H9 (cell line): Measurements from ENCODE around the gene OR2AT4. TPM values are rescaled to one million over a fixed set of nuclear protein-coding genes. Genes with fewer than 3 reads are reported as not detected.

Experiments used
- DNase-seq: peaks from one replicate; pipeline ENCODE4 v3.0.0-alpha.2; 2017
- H2AFZ ChIP-seq: one replicate; pipeline ENCODE4 v1.6.1; 2013; ENCODE audit warnings: mild to moderate bottlenecking, low read length, control low read depth, moderate library complexity
- H2AK5ac ChIP-seq: 2 replicates; pipeline ENCODE4 v1.6.1; 2013; ENCODE audit warnings: low read length, control low read depth, mixed read lengths; ENCODE audit not compliant: insufficient read length
- H2BK120ac ChIP-seq: one replicate; pipeline ENCODE4 v1.6.1; 2013; ENCODE audit warnings: low read depth, mild to moderate bottlenecking, low read length, control low read depth, inconsistent platforms; ENCODE audit not compliant: poor library complexity, severe bottlenecking
- H2BK12ac ChIP-seq: 2 replicates; pipeline ENCODE4 v1.6.1; 2013; ENCODE audit warnings: low read length, control low read depth, mixed read lengths, low read depth; ENCODE audit not compliant: insufficient read length
- H2BK15ac ChIP-seq: 2 replicates; pipeline ENCODE4 v1.6.1; 2013; ENCODE audit warnings: low read depth, low read length, control low read depth
- H2BK20ac ChIP-seq: one replicate; pipeline ENCODE4 v1.6.1; 2013; ENCODE audit warnings: low read depth, mild to moderate bottlenecking, low read length, control low read depth, inconsistent platforms; ENCODE audit not compliant: poor library complexity, severe bottlenecking
- H2BK5ac ChIP-seq: 2 replicates; pipeline ENCODE4 v1.6.1; 2013; ENCODE audit warnings: low read length, control low read depth, mixed read lengths; ENCODE audit not compliant: insufficient read length
- H3K14ac ChIP-seq: 2 replicates; pipeline ENCODE4 v1.6.1; 2013; ENCODE audit warnings: low read length, control low read depth; ENCODE audit not compliant: insufficient read depth
- H3K18ac ChIP-seq: 2 replicates; pipeline ENCODE4 v1.6.1; 2013; ENCODE audit warnings: low read depth, mild to moderate bottlenecking, mixed read lengths, low read length, control low read depth; ENCODE audit not compliant: insufficient read length
- H3K23ac ChIP-seq: 2 replicates; pipeline ENCODE4 v1.6.1; 2013; ENCODE audit warnings: low read length, control low read depth, mixed read lengths, low read depth; ENCODE audit not compliant: insufficient read length
- H3K23me2 ChIP-seq: 2 replicates; pipeline ENCODE4 v1.6.1; 2013; ENCODE audit warnings: low read depth, mild to moderate bottlenecking, mixed read lengths, low read length, control low read depth; ENCODE audit not compliant: insufficient read length, poor library complexity, severe bottlenecking
- H3K27ac ChIP-seq: 2 replicates; pipeline ENCODE4 v1.5.1; 2013; ENCODE audit warnings: low read length, control low read depth, mixed read lengths, low read depth; ENCODE audit not compliant: insufficient read length
- H3K27me3 ChIP-seq: 2 replicates; pipeline ENCODE4 v1.6.1; 2013; ENCODE audit warnings: low read length, control low read depth, inconsistent platforms; ENCODE audit not compliant: insufficient read depth
- H3K4ac ChIP-seq: 2 replicates; pipeline ENCODE4 v1.6.1; 2013; ENCODE audit warnings: low read depth, mild to moderate bottlenecking, control low read depth, inconsistent platforms, low read length, moderate library complexity
- H3K4me1 ChIP-seq: 2 replicates; pipeline ENCODE4 v1.6.1; 2013; ENCODE audit warnings: low read length, control low read depth, inconsistent platforms; ENCODE audit not compliant: insufficient read depth
- H3K4me2 ChIP-seq: 2 replicates; pipeline ENCODE4 v1.6.1; 2013; ENCODE audit warnings: low read length, control low read depth, mixed read lengths; ENCODE audit not compliant: insufficient read length, insufficient read depth
- H3K56ac ChIP-seq: 2 replicates; pipeline ENCODE4 v1.6.1; 2013; ENCODE audit warnings: low read depth, mild to moderate bottlenecking, mixed read lengths, low read length, control low read depth; ENCODE audit not compliant: insufficient read length
- H3K79me1 ChIP-seq: 2 replicates; pipeline ENCODE4 v1.6.1; 2013; ENCODE audit warnings: low read depth, mild to moderate bottlenecking, moderate library complexity, low read length, control low read depth, inconsistent platforms; ENCODE audit not compliant: insufficient read depth, poor library complexity, severe bottlenecking
- H3K79me2 ChIP-seq: 2 replicates; pipeline ENCODE4 v1.6.1; 2013; ENCODE audit warnings: low read length, control low read depth, inconsistent platforms; ENCODE audit not compliant: insufficient read depth
- H3K9ac ChIP-seq: 2 replicates; pipeline ENCODE4 v1.6.1; 2013; ENCODE audit warnings: low read length, control low read depth, mixed read lengths; ENCODE audit not compliant: insufficient read length; ENCODE audit errors: extremely low read depth
- H3K9me3 ChIP-seq: one replicate; pipeline ENCODE4 v1.6.1; 2013; ENCODE audit warnings: low read depth, low read length, inconsistent platforms; ENCODE audit not compliant: control insufficient read depth
- H3T11ph ChIP-seq: one replicate; pipeline ENCODE4 v1.6.1; 2013; ENCODE audit warnings: mild to moderate bottlenecking, low read length, control low read depth, inconsistent platforms
- H4K20me1 ChIP-seq: one replicate; pipeline ENCODE4 v1.6.1; 2013; ENCODE audit not compliant: control insufficient read depth, insufficient read length, insufficient read depth
- H4K5ac ChIP-seq: 2 replicates; pipeline ENCODE4 v1.6.1; 2013; ENCODE audit warnings: low read depth, mild to moderate bottlenecking, mixed read lengths, low read length, control low read depth; ENCODE audit not compliant: insufficient read length
- H4K8ac ChIP-seq: replicated peaks from 2 replicates; pipeline ENCODE4 v1.6.1; 2013; ENCODE audit warnings: low read length, control low read depth, mixed read lengths, low read depth; ENCODE audit not compliant: insufficient read length
- H4K91ac ChIP-seq: 2 replicates; pipeline ENCODE4 v1.6.1; 2013; ENCODE audit warnings: low read depth, mild to moderate bottlenecking, moderate library complexity, mixed read lengths, low read length, control low read depth; ENCODE audit not compliant: insufficient read length
- H3K27ac Mint-ChIP-seq, 3 experiments: 2 replicates in 2 of 3; 3 replicates in 1 of 3; pipeline ENCODE4 v1.8.0; 2020 to 2021; ENCODE audit warnings: mixed read lengths in 3 of 3, mild to moderate bottlenecking in 1 of 3, moderate library complexity in 1 of 3
- H3K27me3 Mint-ChIP-seq: 2 replicates; pipeline ENCODE4 v1.8.0; 2021; ENCODE audit warnings: low read depth, mild to moderate bottlenecking, moderate library complexity, mixed read lengths
- H3K36me3 Mint-ChIP-seq, 3 experiments: 2 replicates in 2 of 3; 3 replicates in 1 of 3; pipeline ENCODE4 v1.8.0; 2020 to 2021; ENCODE audit warnings: low read depth in 3 of 3, mixed read lengths in 3 of 3; ENCODE audit not compliant: insufficient read depth in 1 of 3
- H3K4me1 Mint-ChIP-seq, 2 experiments: 2 replicates each; pipeline ENCODE4 v1.8.0; 2020; ENCODE audit warnings: mixed read lengths in 2 of 2
- H3K4me3 Mint-ChIP-seq, 2 experiments: 2 replicates in 1 of 2; 3 replicates in 1 of 2; pipeline ENCODE4 v1.8.0; 2020 to 2021; ENCODE audit warnings: mild to moderate bottlenecking in 2 of 2, mixed read lengths in 2 of 2, moderate library complexity in 1 of 2
- H3K9me3 Mint-ChIP-seq, 2 experiments: 2 replicates in 1 of 2; 3 replicates in 1 of 2; pipeline ENCODE4 v1.8.0; 2020; ENCODE audit warnings: mild to moderate bottlenecking in 2 of 2, mixed read lengths in 2 of 2, moderate library complexity in 1 of 2
- CTCF ChIP-seq: fragments of 200-600 bp; sonication (generic); conservative IDR thresholded peaks from 3 replicates; pipeline ENCODE4 v1.8.0; 2021; ENCODE audit warnings: antibody characterized with exemption, mild to moderate bottlenecking
- WGBS: extraction: QIAGEN DNeasy Blood & Tissue Kit; methylation state at CpG from one replicate; pipeline ENCODE4 v1.1.7; 2013; ENCODE audit warnings: missing lambda C conversion rate, low lambda C conversion rate, mixed read lengths; ENCODE audit not compliant: insufficient read length; ENCODE audit errors: extremely low coverage; 5-methylcytosine and 5-hydroxymethylcytosine counted together
- total RNA-seq: library from RNA; stranded (reverse); gene quantifications from 2 replicates; pipeline ENCODE4 v1.2.1, GENCODE V29; 2021

The OR2AT4 gene
- total RNA-seq, 1 experiment from 2014 or later: not detected

GRCh38 chr11:75082601-75083216, 14.0 kb downstream of the OR2AT4 start:
- H3K23me2 ChIP-seq: no peaks in the 10 kb centered on the region
- no CpG with 5 or more reads among the region's 8 CpGs for WGBS
- H2BK12ac ChIP-seq: no peak overlapping the region
- H3K9ac ChIP-seq: no peak overlapping the region
- no peak overlapping the region for H3K27ac ChIP-seq
- Mint-ChIP-seq H3K4me1 (peaks cover 4 to 8% of the 10 kb centered on the region in 2 experiments; a peak in 2 of 4 replicates), H3K9me3 (no peaks in the 10 kb centered on the region), H3K27ac (no peak overlapping the region), H3K36me3 (no peaks in the 10 kb centered on the region), H3K27me3 (peaks cover 10% of the 10 kb centered on the region), H3K4me3 (no peak overlapping the region)
- H3K14ac ChIP-seq: no peak overlapping the region
- H4K8ac ChIP-seq: no peak overlapping the region
- no peak for DNase-seq
- no peak overlapping the region for H3K56ac ChIP-seq
- H3T11ph ChIP-seq: no peak overlapping the region
- no peaks in the 10 kb centered on the region for H4K20me1 ChIP-seq
- H4K91ac ChIP-seq: no peak overlapping the region
- no peak overlapping the region for H3K18ac ChIP-seq
- H4K5ac ChIP-seq: no peak overlapping the region
- H3K27me3 ChIP-seq: no peaks in the 10 kb centered on the region
- TF ChIP-seq CTCF: no peak
- no peak overlapping the region for H2BK20ac ChIP-seq
- no peak overlapping the region for H3K23ac ChIP-seq
- no peaks in the 10 kb centered on the region for H3K79me2 ChIP-seq
- no peak overlapping the region for H2AFZ ChIP-seq
- H3K4ac ChIP-seq: no peak overlapping the region
- no peak overlapping the region for H2AK5ac ChIP-seq
- H3K9me3 ChIP-seq: no peaks in the 10 kb centered on the region
- no peak overlapping the region for H3K4me2 ChIP-seq
- H3K4me1 ChIP-seq: no peaks in the 10 kb centered on the region
- H2BK120ac ChIP-seq: no peak overlapping the region
- H2BK15ac ChIP-seq: no peak overlapping the region
- H3K79me1 ChIP-seq: no peaks in the 10 kb centered on the region
- no peak overlapping the region for H2BK5ac ChIP-seq
